Esophagus muscularis mucosa (tissue), 4 donors: ENCODE results near the gene SH2D3C. TPM values are rescaled to one million over a fixed set of nuclear protein-coding genes. Genes with fewer than 3 reads are reported as not detected.

ENCODE experiments used
- DNase-seq: peaks from one replicate; pipeline ENCODE4 v3.0.0-alpha.2; 2017; ENCODE audit errors: extremely low spot score
- H3K27ac ChIP-seq, 4 donors: fragments of 200-600 bp; sonication (generic); replicated peaks in 1 of 4; 1 replicate in 3 of 4; 2 replicates in 1 of 4; pipeline ENCODE4 v1.5.1; 2016 to 2019; ENCODE audit warnings: mild to moderate bottlenecking in 1 of 4
- H3K27me3 ChIP-seq, 4 donors: fragments of 200-600 bp; sonication (generic); one replicate each; pipeline versions ENCODE4 v1.5.1 to v1.6.0; 2016 to 2019
- H3K36me3 ChIP-seq, 4 donors: fragments of 200-600 bp; sonication (generic); one replicate each; pipeline ENCODE4 v1.5.1; 2016 to 2019
- H3K4me1 ChIP-seq, 4 donors: fragments of 200-600 bp; sonication (generic); one replicate each; pipeline ENCODE4 v1.5.1; 2016 to 2019
- H3K4me3 ChIP-seq, 4 donors: fragments of 200-600 bp; sonication (generic); 1 replicate in 2 of 4; 2 replicates in 2 of 4; pipeline ENCODE4 v1.5.1; 2016 to 2019; ENCODE audit warnings: mild to moderate bottlenecking in 4 of 4, moderate library complexity in 1 of 4
- H3K9me3 ChIP-seq, 4 donors: fragments of 200-600 bp; sonication (generic); 1 replicate in 3 of 4; 2 replicates in 1 of 4; pipeline ENCODE4 v1.5.1; 2016 to 2019
- EP300 ChIP-seq: sonication (generic); formaldehyde crosslinking; IDR thresholded peaks from one replicate; pipeline ENCODE4 v1.6.1; 2017; ENCODE audit warnings: antibody characterized with exemption
- POLR2A ChIP-seq: fragments of 450-650 bp; IDR thresholded peaks from one replicate; pipeline ENCODE4 v1.6.1; 2017; ENCODE audit warnings: antibody characterized with exemption, moderate library complexity, mild to moderate bottlenecking, low read depth
- POLR2AphosphoS5 ChIP-seq, 2 donors: sonication (generic); formaldehyde crosslinking; IDR thresholded peaks; one replicate each; pipeline ENCODE4 v1.6.1; 2017; ENCODE audit warnings: antibody characterized with exemption in 2 of 2
- WGBS: methylation state at CpG from one replicate; pipeline ENCODE4 v1.1.5; 2018; 5-methylcytosine and 5-hydroxymethylcytosine counted together
- intact Hi-C: fragments of 100-400 bp; cut with DNase I; formaldehyde crosslinking; loops from one replicate; pipeline ENCODE4 v1.15.1; 2023
- total RNA-seq, 4 donors: library from RNA; depleted of rRNA; stranded (reverse); fragments of >200 nt; gene quantifications; one replicate each; pipeline versions ENCODE4 v1.1.0 to v1.2.1, GENCODE V29; 2016
- TF ChIP-seq, protein P1 (sequence below), 3 experiments: fragments of 200-600 bp in 2 of 3; fragments of 450-650 bp in 1 of 3; sonication (generic) in 2 of 3; IDR thresholded peaks; one replicate each; pipeline ENCODE4 v1.5.1; 2017 to 2019; ENCODE audit warnings: antibody characterized with exemption in 3 of 3, mild to moderate bottlenecking in 2 of 3, moderate library complexity in 1 of 3

SH2D3C gene
- total RNA-seq, 4 donors from 2014 or later: 5.0 to 18.1 (median 14.3) TPM

DNA sequence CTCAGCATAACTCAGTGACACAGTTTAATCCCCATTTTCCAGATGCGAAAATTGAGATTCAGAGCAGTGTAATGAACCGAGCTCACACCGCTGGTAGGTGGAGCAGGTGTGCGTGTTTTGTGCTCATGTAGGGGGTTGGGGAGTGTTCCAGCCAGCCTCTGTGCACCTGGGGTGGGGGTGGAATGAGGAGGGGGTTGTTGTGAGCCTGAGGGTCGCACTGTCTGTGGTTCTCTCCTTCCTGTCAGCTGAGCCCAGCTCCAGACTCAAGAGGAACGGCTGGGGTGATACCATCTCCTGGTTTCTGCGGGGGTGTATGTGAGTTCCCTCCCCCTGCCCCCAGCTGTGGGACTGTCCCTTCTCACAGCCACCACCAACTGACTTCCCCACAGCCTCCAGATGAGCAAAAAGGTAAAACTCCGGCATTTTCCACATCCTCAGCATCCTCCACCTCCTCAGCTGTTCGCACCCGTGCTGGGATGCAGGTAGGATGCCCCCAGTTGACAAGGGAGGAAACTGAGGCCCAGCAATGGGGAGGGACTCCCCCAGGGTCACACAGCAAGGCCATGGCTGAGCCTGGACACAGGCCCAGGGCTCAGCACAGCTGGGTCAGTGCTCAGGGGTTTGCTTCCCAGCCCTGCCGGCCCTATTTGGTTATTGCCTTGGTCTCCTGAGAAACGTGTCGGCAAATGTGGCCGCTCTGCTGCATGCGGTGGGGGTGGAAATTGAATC is 2.1 kb downstream of the SH2D3C start:
- intact Hi-C loops: no loop called here

DNA sequence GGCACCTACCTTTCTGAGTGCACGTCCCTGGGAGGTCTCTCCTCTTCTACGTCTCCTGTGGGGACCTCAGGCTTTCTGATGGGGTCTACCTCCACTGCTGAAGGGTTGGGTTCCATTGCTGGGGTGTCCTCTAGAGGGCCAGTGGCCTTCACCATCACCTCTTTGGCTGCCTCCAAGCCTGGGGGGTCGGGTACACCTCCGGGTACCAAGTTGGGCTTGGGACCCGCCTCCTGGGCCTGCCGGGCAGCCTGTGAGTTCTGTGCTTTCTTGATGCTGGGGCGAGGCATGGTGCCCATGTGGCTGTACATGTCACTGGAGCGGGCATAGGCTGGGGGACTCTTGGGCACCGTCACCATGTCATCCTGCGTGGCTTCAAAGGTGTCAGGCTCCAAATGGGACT is 4.5 kb downstream of the SH2D3C start:
- Histone ChIP-seq H3K4me3 (no peak overlapping the region), H3K27me3 (no peaks in the 10 kb centered on the region), H3K9me3 (no peaks in the 10 kb centered on the region), H3K27ac (no peak overlapping the region), H3K36me3 (no peaks in the 10 kb centered on the region), H3K4me1 (peaks cover 17 to 29% (median 22%) of the 10 kb centered on the region in 4 donors)
- TF ChIP-seq EP300: no peak
- TF ChIP-seq POLR2A: no peak
- no peak for TF ChIP-seq POLR2AphosphoS5 (IDR thresholded peaks at IDR 0.05)
- TF ChIP-seq, protein P1, sequence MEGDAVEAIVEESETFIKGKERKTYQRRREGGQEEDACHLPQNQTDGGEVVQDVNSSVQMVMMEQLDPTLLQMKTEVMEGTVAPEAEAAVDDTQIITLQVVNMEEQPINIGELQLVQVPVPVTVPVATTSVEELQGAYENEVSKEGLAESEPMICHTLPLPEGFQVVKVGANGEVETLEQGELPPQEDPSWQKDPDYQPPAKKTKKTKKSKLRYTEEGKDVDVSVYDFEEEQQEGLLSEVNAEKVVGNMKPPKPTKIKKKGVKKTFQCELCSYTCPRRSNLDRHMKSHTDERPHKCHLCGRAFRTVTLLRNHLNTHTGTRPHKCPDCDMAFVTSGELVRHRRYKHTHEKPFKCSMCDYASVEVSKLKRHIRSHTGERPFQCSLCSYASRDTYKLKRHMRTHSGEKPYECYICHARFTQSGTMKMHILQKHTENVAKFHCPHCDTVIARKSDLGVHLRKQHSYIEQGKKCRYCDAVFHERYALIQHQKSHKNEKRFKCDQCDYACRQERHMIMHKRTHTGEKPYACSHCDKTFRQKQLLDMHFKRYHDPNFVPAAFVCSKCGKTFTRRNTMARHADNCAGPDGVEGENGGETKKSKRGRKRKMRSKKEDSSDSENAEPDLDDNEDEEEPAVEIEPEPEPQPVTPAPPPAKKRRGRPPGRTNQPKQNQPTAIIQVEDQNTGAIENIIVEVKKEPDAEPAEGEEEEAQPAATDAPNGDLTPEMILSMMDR (IDR thresholded peaks at IDR 0.05): no peak
- DNase-seq: no peak
- 92% methylated on average over 5 of the region's 10 CpGs for WGBS
- intact Hi-C loops: no loop called here

More for the DNA sequence above, 2.1 kb downstream of the SH2D3C start:
- no peaks in the 10 kb centered on the region for H3K36me3 ChIP-seq
- peak overlapping the region; percentile 12 to 33 (median 20) for H3K4me3 ChIP-seq
- 81% methylated on average over 15 of the region's 15 CpGs for WGBS
- peaks cover 8 to 19% (median 17%) of the 10 kb centered on the region in 4 donors for H3K4me1 ChIP-seq
- DNase-seq: no peak
- no peaks in the 10 kb centered on the region for H3K9me3 ChIP-seq
- TF ChIP-seq POLR2AphosphoS5 (IDR thresholded peaks at IDR 0.05) (no peak), POLR2A (no peak), EP300 (no peak)
- TF ChIP-seq, protein P1 (IDR thresholded peaks at IDR 0.05): no peak
- no peak overlapping the region for H3K27ac ChIP-seq
- no peaks in the 10 kb centered on the region for H3K27me3 ChIP-seq

DNA sequence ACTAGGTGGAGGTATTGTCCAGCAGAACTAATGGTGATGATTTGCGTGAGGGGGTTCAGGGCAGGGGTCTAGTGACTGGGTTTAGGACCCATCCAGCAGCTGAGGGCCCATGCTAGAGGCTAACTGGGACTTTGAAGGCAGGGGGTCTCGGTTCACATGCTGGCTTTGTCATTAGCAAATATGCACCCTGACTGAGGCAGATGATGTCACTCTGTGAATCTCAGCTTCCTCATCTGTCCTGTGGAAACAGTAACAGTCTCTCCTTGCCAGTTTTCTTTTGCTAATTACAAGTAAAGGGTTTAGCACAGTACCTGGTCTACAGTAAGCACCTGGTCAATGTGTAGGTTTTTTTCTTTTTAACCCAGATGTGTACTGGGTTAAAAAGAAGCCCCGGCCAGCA is 5.2 kb downstream of the SH2D3C start:
- H3K36me3 ChIP-seq: no peaks in the 10 kb centered on the region
- no peak for DNase-seq
- H3K9me3 ChIP-seq: no peaks in the 10 kb centered on the region
- H3K4me1 ChIP-seq: peaks cover 11 to 29% (median 20%) of the 10 kb centered on the region in 4 donors
- TF ChIP-seq EP300: no peak
- TF ChIP-seq, protein P1 (IDR thresholded peaks at IDR 0.05): no peak
- TF ChIP-seq POLR2AphosphoS5 (IDR thresholded peaks at IDR 0.05): no peak
- TF ChIP-seq POLR2A: no peak
- intact Hi-C loops: no loop called here
- H3K27me3 ChIP-seq: no peaks in the 10 kb centered on the region
- H3K4me3 ChIP-seq: no peak overlapping the region
- no peak overlapping the region for H3K27ac ChIP-seq
- 90% methylated on average over 3 of the region's 3 CpGs for WGBS

DNA sequence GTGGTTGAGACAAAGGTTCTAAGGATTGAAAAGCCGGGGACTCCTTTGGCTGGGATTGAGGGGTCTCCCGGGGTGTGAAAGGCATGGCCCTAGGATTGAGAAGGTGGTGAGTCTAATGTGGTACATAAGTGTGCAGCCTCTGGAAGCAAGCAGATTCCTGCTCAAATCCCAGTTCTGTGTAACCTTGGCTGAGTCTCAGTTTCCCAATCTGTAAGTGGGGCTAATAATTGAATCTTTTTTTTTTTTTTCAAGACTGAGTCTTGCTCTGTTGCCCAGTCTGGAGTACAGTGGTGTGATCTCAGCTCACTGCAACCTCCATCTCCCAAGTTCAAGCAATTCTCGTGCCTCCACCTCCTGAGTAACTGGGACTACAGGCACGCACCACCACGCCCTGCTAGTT is 5.9 kb downstream of the SH2D3C start:
- H3K36me3 ChIP-seq: no peaks in the 10 kb centered on the region
- intact Hi-C loops: no loop called here
- H3K4me1 ChIP-seq: peaks cover 12 to 36% (median 23%) of the 10 kb centered on the region in 4 donors
- no peak for TF ChIP-seq POLR2AphosphoS5 (IDR thresholded peaks at IDR 0.05)
- TF ChIP-seq, protein P1 (IDR thresholded peaks at IDR 0.05): no peak
- TF ChIP-seq POLR2A: no peak
- TF ChIP-seq EP300: no peak
- no peak for DNase-seq
- no peaks in the 10 kb centered on the region for H3K27me3 ChIP-seq
- WGBS: 93% methylated on average over 5 of the region's 5 CpGs
- no peak overlapping the region for H3K27ac ChIP-seq
- no peaks in the 10 kb centered on the region for H3K9me3 ChIP-seq
- H3K4me3 ChIP-seq: no peak overlapping the region
